ENCODE measurements around the gene HDAC9.

DNA sequence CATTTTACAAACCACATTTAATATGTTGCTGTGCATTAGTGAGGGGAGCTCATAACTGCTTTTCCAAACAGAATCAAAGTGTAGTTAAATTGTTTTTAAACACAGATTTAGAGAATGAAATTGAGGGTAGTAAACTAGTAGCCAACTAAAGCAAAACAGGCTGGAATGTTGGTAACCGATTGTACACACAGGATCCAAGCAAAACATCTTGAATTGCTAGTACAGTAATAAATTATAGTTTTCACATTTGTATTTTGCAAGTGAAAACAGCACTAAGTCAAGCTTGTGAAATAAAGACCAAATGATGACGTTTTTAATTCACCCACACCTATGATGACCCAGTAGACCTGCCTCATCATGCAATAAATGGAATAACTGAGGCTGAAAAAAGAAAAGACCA is 198.3 kb downstream of the HDAC9 start:
- no peak for TF ChIP-seq POLR2A (IDR thresholded peaks at IDR 0.05)
- TF ChIP-seq, protein P1, sequence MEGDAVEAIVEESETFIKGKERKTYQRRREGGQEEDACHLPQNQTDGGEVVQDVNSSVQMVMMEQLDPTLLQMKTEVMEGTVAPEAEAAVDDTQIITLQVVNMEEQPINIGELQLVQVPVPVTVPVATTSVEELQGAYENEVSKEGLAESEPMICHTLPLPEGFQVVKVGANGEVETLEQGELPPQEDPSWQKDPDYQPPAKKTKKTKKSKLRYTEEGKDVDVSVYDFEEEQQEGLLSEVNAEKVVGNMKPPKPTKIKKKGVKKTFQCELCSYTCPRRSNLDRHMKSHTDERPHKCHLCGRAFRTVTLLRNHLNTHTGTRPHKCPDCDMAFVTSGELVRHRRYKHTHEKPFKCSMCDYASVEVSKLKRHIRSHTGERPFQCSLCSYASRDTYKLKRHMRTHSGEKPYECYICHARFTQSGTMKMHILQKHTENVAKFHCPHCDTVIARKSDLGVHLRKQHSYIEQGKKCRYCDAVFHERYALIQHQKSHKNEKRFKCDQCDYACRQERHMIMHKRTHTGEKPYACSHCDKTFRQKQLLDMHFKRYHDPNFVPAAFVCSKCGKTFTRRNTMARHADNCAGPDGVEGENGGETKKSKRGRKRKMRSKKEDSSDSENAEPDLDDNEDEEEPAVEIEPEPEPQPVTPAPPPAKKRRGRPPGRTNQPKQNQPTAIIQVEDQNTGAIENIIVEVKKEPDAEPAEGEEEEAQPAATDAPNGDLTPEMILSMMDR (IDR thresholded peaks at IDR 0.05), result no peak
- TF ChIP-seq EP300 (IDR thresholded peaks at IDR 0.05), result no peak
